Progenitor cell of endocrine pancreas (in vitro differentiated cells): ENCODE results near the gene DNAJC17. TPM values are rescaled to one million over a fixed set of nuclear protein-coding genes. Genes with fewer than 3 reads are reported as not detected.

ENCODE experiments used
- DNase-seq: peaks from one replicate; pipeline ENCODE4 v3.0.0; 2021; ENCODE audit warnings: low spot score; ENCODE audit not compliant: unreplicated experiment
- H3K27ac Mint-ChIP-seq: 2 replicates; pipeline ENCODE4 v1.8.0; 2021; ENCODE audit warnings: mild to moderate bottlenecking, moderate library complexity, mixed read lengths
- H3K27me3 Mint-ChIP-seq: 2 replicates; pipeline ENCODE4 v1.8.0; 2021; ENCODE audit warnings: mixed read lengths
- H3K36me3 Mint-ChIP-seq: 2 replicates; pipeline ENCODE4 v1.8.0; 2022; ENCODE audit warnings: mixed read lengths; ENCODE audit not compliant: insufficient read depth
- H3K4me1 Mint-ChIP-seq: 2 replicates; pipeline ENCODE4 v1.8.0; 2021; ENCODE audit warnings: low read depth, mixed read lengths
- H3K4me3 Mint-ChIP-seq: 2 replicates; pipeline ENCODE4 v1.8.0; 2021; ENCODE audit warnings: low read depth, mild to moderate bottlenecking, moderate library complexity, mixed read lengths
- H3K9me3 Mint-ChIP-seq: 2 replicates; pipeline ENCODE4 v1.8.0; 2021; ENCODE audit warnings: low read depth, mixed read lengths
- CTCF ChIP-seq: fragments of 200-600 bp; sonication (generic); IDR thresholded peaks from one replicate; pipeline ENCODE4 v1.5.0; 2021; ENCODE audit warnings: antibody characterized with exemption, mild to moderate bottlenecking; ENCODE audit not compliant: unreplicated experiment
- total RNA-seq: library from RNA; stranded (reverse); gene quantifications from 2 replicates; pipeline ENCODE4 v1.2.1, GENCODE V29; 2021

Gene DNAJC17
- total RNA-seq, 1 donor from 2014 or later: 41.0 TPM

- H3K36me3 Mint-ChIP-seq: peaks cover 11% of the 10 kb centered on the region
- DNase-seq: no peak
- TF ChIP-seq CTCF: no peak
- no peak overlapping the region for H3K4me3 Mint-ChIP-seq
- no peaks in the 10 kb centered on the region for H3K9me3 Mint-ChIP-seq
- peaks cover 5% of the 10 kb centered on the region for H3K4me1 Mint-ChIP-seq
- H3K27me3 Mint-ChIP-seq: no peaks in the 10 kb centered on the region
- H3K27ac Mint-ChIP-seq: peak overlapping the region; percentile 37
Observed at GRCh38 chr15:40830884-40831283, 23.6 kb upstream of the DNAJC17 start.

- Mint-ChIP-seq H3K27me3 (no peaks in the 10 kb centered on the region), H3K4me1 (peaks cover 9% of the 10 kb centered on the region), H3K36me3 (peaks cover 8% of the 10 kb centered on the region), H3K9me3 (no peaks in the 10 kb centered on the region), H3K4me3 (no peak overlapping the region), H3K27ac (peak overlapping the region; percentile 20)
- TF ChIP-seq CTCF: no peak
- DNase-seq: no peak
Observed at GRCh38 chr15:40829115-40829514, 21.8 kb upstream of the DNAJC17 start.

GRCh38 chr15:40828447-40829036, 21.3 kb upstream of the DNAJC17 start, which contains the start of gene PPP1R14D:
PPP1R14D (minus strand) TSS chr15:40828708; CDS start chr15:40828641, 67 bp downstream.
- Mint-ChIP-seq H3K36me3 (peaks cover 8% of the 10 kb centered on the region), H3K4me1 (peaks cover 11% of the 10 kb centered on the region), H3K27me3 (no peaks in the 10 kb centered on the region), H3K9me3 (no peaks in the 10 kb centered on the region), H3K27ac (peak within 1 kb of the TSS; percentile 20), H3K4me3 (no peak within 1 kb of the TSS)
- no peak for TF ChIP-seq CTCF
- no peak for DNase-seq

GRCh38 chr15:40826423-40827075, 19.3 kb upstream of the DNAJC17 start:
- no peak for TF ChIP-seq CTCF
- Mint-ChIP-seq H3K4me1 (peaks cover 11% of the 10 kb centered on the region), H3K9me3 (no peaks in the 10 kb centered on the region)

GRCh38 chr15:40825661-40826422, 18.6 kb upstream of the DNAJC17 start:
- no peak for TF ChIP-seq CTCF
- Mint-ChIP-seq H3K4me1 (peaks cover 11% of the 10 kb centered on the region), H3K27me3 (no peaks in the 10 kb centered on the region), H3K4me3 (no peak overlapping the region), H3K27ac (no peak overlapping the region), H3K9me3 (no peaks in the 10 kb centered on the region), H3K36me3 (no peaks in the 10 kb centered on the region)
- DNase-seq: no peak

More at GRCh38 chr15:40826423-40827075, 19.3 kb upstream of the DNAJC17 start:
- Mint-ChIP-seq H3K36me3 (peaks cover under 1% of the 10 kb centered on the region), H3K27me3 (no peaks in the 10 kb centered on the region), H3K27ac (no peak overlapping the region), H3K4me3 (no peak overlapping the region)
- DNase-seq: no peak
